Neutrophil (primary cell): ENCODE data around the gene ZSCAN21.

Experiments
- H3K27ac ChIP-seq: fragments of 200-600 bp; sonication (generic); 2 replicates; pipeline ENCODE4 v1.5.1; 2016; ENCODE audit warnings: mild to moderate bottlenecking, moderate library complexity
- H3K27me3 ChIP-seq: fragments of 200-600 bp; sonication (generic); 2 replicates; pipeline ENCODE4 v1.6.0; 2016; ENCODE audit warnings: mild to moderate bottlenecking
- H3K36me3 ChIP-seq: fragments of 200-600 bp; sonication (generic); 2 replicates; pipeline ENCODE4 v1.5.1; 2017
- H3K4me1 ChIP-seq, 2 experiments: fragments of 200-600 bp in 1 of 2; sonication (generic) in 1 of 2; 1 replicate in 1 of 2; 2 replicates in 1 of 2; pipeline versions ENCODE4 v1.5.1 to v1.6.1; 2013 to 2016; ENCODE audit warnings: low read depth in 1 of 2, low read length in 1 of 2, mild to moderate bottlenecking in 1 of 2, moderate library complexity in 1 of 2; ENCODE audit not compliant: control insufficient read depth in 1 of 2, insufficient read depth in 1 of 2
- H3K4me3 ChIP-seq, 2 experiments: fragments of 200-600 bp in 1 of 2; sonication (generic) in 1 of 2; 1 replicate in 1 of 2; 2 replicates in 1 of 2; pipeline ENCODE4 v1.5.1; 2013 to 2016; ENCODE audit warnings: low read depth in 1 of 2, low read length in 1 of 2, mild to moderate bottlenecking in 1 of 2, moderate library complexity in 1 of 2
- H3K9me3 ChIP-seq: fragments of 200-600 bp; sonication (generic); 2 replicates; pipeline ENCODE4 v1.5.1; 2016
- CTCF ChIP-seq: fragments of 200-600 bp; sonication (generic); IDR thresholded peaks from 2 replicates; pipeline ENCODE4 v1.5.1; 2016; ENCODE audit warnings: antibody characterized with exemption

ZSCAN21 gene

GRCh38 chr7:100101016-100101862 is 51.7 kb downstream of the ZSCAN21 start, which contains the start of the genes AP4M1 and MCM7:
TSS of gene AP4M1 (plus strand) at chr7:100101643. CDS start at chr7:100101715, 72 bp downstream.
TSS of gene MCM7 (minus strand) at chr7:100101397. CDS start at chr7:100101294, 103 bp downstream.
- no peaks in the 10 kb centered on the region for H3K9me3 ChIP-seq
- H3K4me1 ChIP-seq: peaks cover 12 to 18% of the 10 kb centered on the region in 2 experiments
- H3K36me3 ChIP-seq: peaks cover 35% of the 10 kb centered on the region
- no peaks in the 10 kb centered on the region for H3K27me3 ChIP-seq
- peak within 1 kb of the TSS; percentile 90 to 96 for H3K4me3 ChIP-seq
- TF ChIP-seq CTCF: peak; percentile 47
- peak within 1 kb of the TSS; percentile 93 for H3K27ac ChIP-seq

- H3K4me1 ChIP-seq: peaks cover 12 to 18% of the 10 kb centered on the region in 2 experiments
- no peak for TF ChIP-seq CTCF
- H3K27me3 ChIP-seq: no peaks in the 10 kb centered on the region
- no peak overlapping the region for H3K27ac ChIP-seq
- H3K9me3 ChIP-seq: no peaks in the 10 kb centered on the region
- H3K4me3 ChIP-seq: no peak overlapping the region
- peaks cover 35% of the 10 kb centered on the region for H3K36me3 ChIP-seq
Observed at GRCh38 chr7:100102950-100103840, 53.6 kb downstream of the ZSCAN21 start.

GRCh38 chr7:100105534-100105933 is 56.0 kb downstream of the ZSCAN21 start:
- no peak overlapping the region for H3K4me3 ChIP-seq
- peaks cover 51% of the 10 kb centered on the region for H3K36me3 ChIP-seq
- no peaks in the 10 kb centered on the region for H3K9me3 ChIP-seq
- peaks cover 3 to 8% of the 10 kb centered on the region in 2 experiments for H3K4me1 ChIP-seq
- H3K27me3 ChIP-seq: no peaks in the 10 kb centered on the region
- no peak for TF ChIP-seq CTCF
- H3K27ac ChIP-seq: no peak overlapping the region

- Histone ChIP-seq H3K36me3 (peaks cover 62% of the 10 kb centered on the region), H3K4me3 (no peak overlapping the region), H3K4me1 (peaks cover 0 to 5% of the 10 kb centered on the region in 2 experiments), H3K27me3 (no peaks in the 10 kb centered on the region), H3K27ac (no peak overlapping the region), H3K9me3 (no peaks in the 10 kb centered on the region)
- TF ChIP-seq CTCF: no peak
Observed at GRCh38 chr7:100106633-100107032, 57.1 kb downstream of the ZSCAN21 start.

GRCh38 chr7:100107125-100107737 is 57.7 kb downstream of the ZSCAN21 start:
- no peak overlapping the region for H3K4me3 ChIP-seq
- no peak overlapping the region for H3K27ac ChIP-seq
- peaks cover 0 to under 1% of the 10 kb centered on the region in 2 experiments for H3K4me1 ChIP-seq
- no peak for TF ChIP-seq CTCF
- H3K36me3 ChIP-seq: peaks cover 68% of the 10 kb centered on the region
- H3K27me3 ChIP-seq: no peaks in the 10 kb centered on the region
- H3K9me3 ChIP-seq: no peaks in the 10 kb centered on the region
